HFFc6 (cell line): ENCODE data around the gene LCN15. TPM values are rescaled to one million over a fixed set of nuclear protein-coding genes. Genes with fewer than 3 reads are reported as not detected.

Source experiments
- DNase-seq: peaks from one replicate; pipeline ENCODE4 v3.0.0-alpha.2; 2018
- H3K27ac Mint-ChIP-seq: 2 replicates; pipeline ENCODE4 v1.8.0; 2020; ENCODE audit warnings: mild to moderate bottlenecking, mixed read lengths
- H3K27me3 Mint-ChIP-seq: 2 replicates; pipeline ENCODE4 v1.8.0; 2021; ENCODE audit warnings: mild to moderate bottlenecking, moderate library complexity, mixed read lengths; ENCODE audit not compliant: insufficient read depth
- H3K36me3 Mint-ChIP-seq: 2 replicates; pipeline ENCODE4 v1.8.0; 2021; ENCODE audit warnings: low read depth, mixed read lengths
- H3K4me1 Mint-ChIP-seq: 2 replicates; pipeline ENCODE4 v1.8.0; 2020; ENCODE audit warnings: low read depth, mixed read lengths
- H3K4me3 Mint-ChIP-seq: 2 replicates; pipeline ENCODE4 v1.8.0; 2020; ENCODE audit warnings: mild to moderate bottlenecking, moderate library complexity, mixed read lengths
- H3K9me3 Mint-ChIP-seq: 2 replicates; pipeline ENCODE4 v1.8.0; 2020; ENCODE audit warnings: mild to moderate bottlenecking, mixed read lengths
- CTCF ChIP-seq: fragments of 200-600 bp; sonication (generic); IDR thresholded peaks from 2 replicates; pipeline ENCODE4 v1.5.0; 2021; ENCODE audit warnings: antibody characterized with exemption, mild to moderate bottlenecking
- total RNA-seq, 6 experiments: library from RNA; stranded (reverse); fragmentation: NEBNext Ultra II Directional; extraction: Animal tissue kit (Norgen Biotek cat#: 25700); gene quantifications; 2 replicates in 1 of 6; 3 replicates in 5 of 6; pipeline ENCODE4 v1.2.3, GENCODE V29; 2021

Gene LCN15
- total RNA-seq, 6 experiments from 2014 or later = not detected

GRCh38 chr9:136753371-136754058 lies 10.8 kb downstream of the LCN15 start:
- H3K9me3 Mint-ChIP-seq = peaks cover 31% of the 10 kb centered on the region
- H3K4me3 Mint-ChIP-seq = no peak overlapping the region
- TF ChIP-seq CTCF = no peak
- H3K36me3 Mint-ChIP-seq = peaks cover 11% of the 10 kb centered on the region
- H3K27ac Mint-ChIP-seq = no peak overlapping the region
- H3K4me1 Mint-ChIP-seq = no peaks in the 10 kb centered on the region; the same call in 1 of the 2 replicates
- H3K27me3 Mint-ChIP-seq = peaks cover 12% of the 10 kb centered on the region; the same call in 1 of the 2 replicates
- DNase-seq = no peak

GRCh38 chr9:136751814-136752213 lies 12.5 kb downstream of the LCN15 start:
- DNase-seq = no peak
- peaks cover 28% of the 10 kb centered on the region for H3K9me3 Mint-ChIP-seq
- H3K4me1 Mint-ChIP-seq = no peaks in the 10 kb centered on the region; the same call in 1 of the 2 replicates
- H3K27me3 Mint-ChIP-seq = peaks cover 13% of the 10 kb centered on the region; the same call in 1 of the 2 replicates
- H3K36me3 Mint-ChIP-seq = peaks cover 11% of the 10 kb centered on the region
- TF ChIP-seq CTCF = no peak
- H3K27ac Mint-ChIP-seq = no peak overlapping the region
- H3K4me3 Mint-ChIP-seq = no peak overlapping the region

- Mint-ChIP-seq H3K4me3 (no peak overlapping the region), H3K27me3 (peaks cover 13% of the 10 kb centered on the region; the same call in 1 of the 2 replicates), H3K4me1 (no peaks in the 10 kb centered on the region; the same call in 1 of the 2 replicates), H3K27ac (no peak overlapping the region), H3K36me3 (peaks cover 10% of the 10 kb centered on the region), H3K9me3 (peaks cover 22% of the 10 kb centered on the region)
- no peak for TF ChIP-seq CTCF
- no peak for DNase-seq
These were observed 13.1 kb downstream of the LCN15 start for GRCh38 chr9:136751244-136751643.

- Mint-ChIP-seq H3K4me1 (no peaks in the 10 kb centered on the region; the same call in 1 of the 2 replicates), H3K36me3 (peaks cover 3% of the 10 kb centered on the region), H3K9me3 (peaks cover 15% of the 10 kb centered on the region), H3K4me3 (no peak overlapping the region), H3K27ac (no peak overlapping the region), H3K27me3 (peaks cover 13% of the 10 kb centered on the region; the same call in 1 of the 2 replicates)
- TF ChIP-seq CTCF = no peak
- DNase-seq = no peak
These were observed 13.8 kb downstream of the LCN15 start for GRCh38 chr9:136750526-136750925.

GRCh38 chr9:136748666-136749611 lies 15.4 kb downstream of the LCN15 start:
- no peak overlapping the region for H3K27ac Mint-ChIP-seq
- TF ChIP-seq CTCF = no peak
- H3K27me3 Mint-ChIP-seq = peaks cover 13% of the 10 kb centered on the region; the same call in 1 of the 2 replicates
- DNase-seq = no peak
- H3K36me3 Mint-ChIP-seq = no peaks in the 10 kb centered on the region
- H3K9me3 Mint-ChIP-seq = peaks cover 12% of the 10 kb centered on the region
- no peaks in the 10 kb centered on the region; the same call in 1 of the 2 replicates for H3K4me1 Mint-ChIP-seq
- H3K4me3 Mint-ChIP-seq = no peak overlapping the region
